HFF-Myc (cell line): ENCODE data around the gene DHX16.
A peak's percentile ranks its signal among the peaks of the same experiment; 100 is the strongest.

Source experiments
- DNase-seq: peaks from one replicate; pipeline ENCODE4 v3.0.0-alpha.2; 2011; ENCODE audit warnings: low read depth; ENCODE audit errors: extremely low read depth
- H3K4me3 ChIP-seq: replicated peaks from 2 replicates; pipeline ENCODE4 v1.5.1; 2011; ENCODE audit warnings: low read depth, mild to moderate bottlenecking, control low read depth, low read length
- CTCF ChIP-seq: IDR thresholded peaks from 2 replicates; pipeline ENCODE4 v1.5.1; 2012; ENCODE audit warnings: mild to moderate bottlenecking, low read depth, low read length, control low read depth; ENCODE audit errors: missing control alignments

Gene DHX16

GRCh38 chr6:30686908-30687658 is 14.3 kb upstream of the DHX16 start:
- peak overlapping the region; percentile 79 for H3K4me3 ChIP-seq
- peak; percentile 81 for DNase-seq
- TF ChIP-seq CTCF: no peak

GRCh38 chr6:30686009-30686907 is 13.5 kb upstream of the DHX16 start, which contains the start of gene PPP1R18:
Gene PPP1R18, minus strand, starts transcription at chr6:30686645. Its CDS starts 627 bp downstream, at chr6:30686018.
- DNase-seq: no peak
- peak within 1 kb of the TSS; percentile 79 for H3K4me3 ChIP-seq
- no peak for TF ChIP-seq CTCF

- H3K4me3 ChIP-seq: peak overlapping the region; percentile 79
- peak; percentile 27 for TF ChIP-seq CTCF
- DNase-seq: no peak
Observed at GRCh38 chr6:30685157-30686008, 12.6 kb upstream of the DHX16 start.

GRCh38 chr6:30684386-30685156 is 11.8 kb upstream of the DHX16 start:
- H3K4me3 ChIP-seq: peak overlapping the region; percentile 79
- DNase-seq: no peak
- TF ChIP-seq CTCF: no peak

GRCh38 chr6:30683980-30684338 is 11.2 kb upstream of the DHX16 start:
- DNase-seq: no peak
- peak overlapping the region; percentile 79 for H3K4me3 ChIP-seq
- no peak for TF ChIP-seq CTCF
